Measurements from ENCODE around the gene AFF3. TPM values are rescaled to one million over a fixed set of nuclear protein-coding genes. Genes with fewer than 3 reads are reported as not detected.

The AFF3 gene
- total and polyA plus RNA-seq, 10 donors = 6.0 to 92.2 (median 64.0) TPM

DNA sequence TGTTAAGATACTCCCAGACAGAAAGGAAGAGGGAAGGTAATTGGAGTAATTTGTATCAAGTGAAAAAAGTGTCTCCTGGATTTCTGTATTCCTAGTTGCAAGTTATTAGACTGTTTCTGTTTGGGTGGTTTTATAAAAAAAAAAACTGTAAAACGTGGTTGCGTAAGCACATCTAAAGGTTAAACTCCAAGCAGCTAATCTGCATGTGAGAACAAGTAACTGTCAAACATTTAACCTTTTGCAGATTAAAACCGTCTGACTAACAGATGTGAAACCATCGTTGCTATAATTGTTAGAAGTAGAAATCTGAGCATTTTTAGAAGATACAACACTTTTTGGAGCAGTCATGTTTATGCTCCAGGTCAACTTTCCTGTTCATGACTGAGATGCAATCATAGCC lies 72.3 kb downstream of the AFF3 start:
- DNase-seq = no peak
- no peaks in the 10 kb centered on the region for H3K9me3 ChIP-seq
- 26 to 39% (median 33%) methylated on average over 4 of the region's 4 CpGs for WGBS, 5 donors
- peaks cover 0 to 6% (median 0%) of the 10 kb centered on the region in 6 donors for H3K36me3 ChIP-seq
- peaks cover 0 to 68% (median 6%) of the 10 kb centered on the region in 6 donors for H3K4me1 ChIP-seq
- H3K27me3 ChIP-seq (replicated peaks in 1 of 7) = no peaks in the 10 kb centered on the region
- TF ChIP-seq POLR2AphosphoS5 (IDR thresholded peaks at IDR 0.05) (no peak), POLR2A (IDR thresholded peaks at IDR 0.05) (no peak)
- TF ChIP-seq, protein P1, sequence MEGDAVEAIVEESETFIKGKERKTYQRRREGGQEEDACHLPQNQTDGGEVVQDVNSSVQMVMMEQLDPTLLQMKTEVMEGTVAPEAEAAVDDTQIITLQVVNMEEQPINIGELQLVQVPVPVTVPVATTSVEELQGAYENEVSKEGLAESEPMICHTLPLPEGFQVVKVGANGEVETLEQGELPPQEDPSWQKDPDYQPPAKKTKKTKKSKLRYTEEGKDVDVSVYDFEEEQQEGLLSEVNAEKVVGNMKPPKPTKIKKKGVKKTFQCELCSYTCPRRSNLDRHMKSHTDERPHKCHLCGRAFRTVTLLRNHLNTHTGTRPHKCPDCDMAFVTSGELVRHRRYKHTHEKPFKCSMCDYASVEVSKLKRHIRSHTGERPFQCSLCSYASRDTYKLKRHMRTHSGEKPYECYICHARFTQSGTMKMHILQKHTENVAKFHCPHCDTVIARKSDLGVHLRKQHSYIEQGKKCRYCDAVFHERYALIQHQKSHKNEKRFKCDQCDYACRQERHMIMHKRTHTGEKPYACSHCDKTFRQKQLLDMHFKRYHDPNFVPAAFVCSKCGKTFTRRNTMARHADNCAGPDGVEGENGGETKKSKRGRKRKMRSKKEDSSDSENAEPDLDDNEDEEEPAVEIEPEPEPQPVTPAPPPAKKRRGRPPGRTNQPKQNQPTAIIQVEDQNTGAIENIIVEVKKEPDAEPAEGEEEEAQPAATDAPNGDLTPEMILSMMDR (IDR thresholded peaks at IDR 0.05 in 8 of 11, conservative IDR thresholded peaks at IDR 0.05 in 3 of 11) = no peak
- H3K27ac ChIP-seq = no peak overlapping the region
- intact Hi-C loops (cut with DNase I; ENCODE audit: low total_unique reads) = no loop called here
- H3K4me3 ChIP-seq = no peak overlapping the region

DNA sequence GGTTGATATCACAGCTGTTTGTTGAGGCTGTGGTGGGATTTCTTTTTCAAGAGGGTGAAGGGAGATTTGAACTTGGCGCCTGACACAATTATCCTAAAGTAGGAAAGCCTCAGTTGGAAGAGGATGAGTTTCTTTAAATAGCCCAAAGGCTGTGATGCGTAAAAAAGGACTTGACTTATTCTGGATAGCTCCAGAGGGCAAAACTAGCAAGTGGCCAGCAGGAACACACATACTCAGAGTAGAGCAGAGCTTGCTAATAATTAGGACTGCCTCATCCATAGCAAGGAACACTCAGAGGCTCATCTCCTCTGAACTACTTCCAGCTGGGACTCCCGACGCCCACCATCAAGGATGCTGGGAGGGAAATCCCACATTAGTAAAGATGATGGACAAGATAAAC lies 74.0 kb downstream of the AFF3 start:
- TF ChIP-seq POLR2A (IDR thresholded peaks at IDR 0.05) (no peak), POLR2AphosphoS5 (IDR thresholded peaks at IDR 0.05) (no peak)
- TF ChIP-seq, protein P1 (IDR thresholded peaks at IDR 0.05 in 8 of 11, conservative IDR thresholded peaks at IDR 0.05 in 3 of 11) = no peak
- H3K27me3 ChIP-seq (replicated peaks in 1 of 7) = no peaks in the 10 kb centered on the region
- peaks cover 0 to 78% (median 9%) of the 10 kb centered on the region in 6 donors for H3K4me1 ChIP-seq
- H3K36me3 ChIP-seq = peaks cover 0 to 6% (median 0%) of the 10 kb centered on the region in 6 donors
- peaks cover 0 to 3% (median 0%) of the 10 kb centered on the region in 8 donors for H3K9me3 ChIP-seq
- WGBS, 5 donors = 86 to 92% (median 89%) methylated on average over 4 of the region's 4 CpGs
- H3K4me3 ChIP-seq = no peak overlapping the region
- intact Hi-C loops (cut with DNase I; ENCODE audit: low total_unique reads) = no loop called here
- peak overlapping the region in 2 of 8 donors; percentile 41 to 46 for H3K27ac ChIP-seq
- no peak for DNase-seq

DNA sequence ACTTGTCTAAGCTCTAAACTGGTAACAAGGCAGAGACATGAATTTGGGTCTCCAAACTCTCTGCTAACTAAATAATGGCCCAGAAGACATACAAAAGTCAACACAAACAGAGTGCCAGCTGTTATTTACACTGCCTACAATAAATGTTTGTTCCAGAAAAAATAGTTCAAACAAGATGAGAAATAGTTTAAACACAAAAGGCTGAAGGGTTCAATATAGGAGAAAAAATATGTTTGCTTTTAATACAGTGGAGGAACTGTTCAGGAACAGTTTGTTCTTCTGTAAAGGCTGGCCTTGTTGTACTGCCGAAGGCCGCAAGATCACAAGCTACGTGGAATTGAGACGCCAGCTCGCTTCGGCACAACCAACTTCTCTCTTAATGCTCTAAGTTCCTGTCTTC lies 74.6 kb downstream of the AFF3 start:
- H3K36me3 ChIP-seq = no peaks in the 10 kb centered on the region
- H3K4me1 ChIP-seq = peaks cover 0 to 79% (median 9%) of the 10 kb centered on the region in 6 donors
- WGBS, 5 donors = 86 to 94% (median 92%) methylated on average over 6 of the region's 6 CpGs
- TF ChIP-seq, protein P1 (IDR thresholded peaks at IDR 0.05 in 8 of 11, conservative IDR thresholded peaks at IDR 0.05 in 3 of 11) = no peak
- TF ChIP-seq POLR2AphosphoS5 (IDR thresholded peaks at IDR 0.05) (no peak), POLR2A (IDR thresholded peaks at IDR 0.05) (no peak)
- H3K4me3 ChIP-seq = no peak overlapping the region
- H3K9me3 ChIP-seq = peaks cover 0 to 6% (median 0%) of the 10 kb centered on the region in 8 donors
- intact Hi-C loops (cut with DNase I; ENCODE audit: low total_unique reads) = no loop called here
- DNase-seq = peak; percentile 64
- no peaks in the 10 kb centered on the region for H3K27me3 ChIP-seq (replicated peaks in 1 of 7)
- peak overlapping the region in 4 of 8 donors; percentile 2 to 46 (median 40) for H3K27ac ChIP-seq

DNA sequence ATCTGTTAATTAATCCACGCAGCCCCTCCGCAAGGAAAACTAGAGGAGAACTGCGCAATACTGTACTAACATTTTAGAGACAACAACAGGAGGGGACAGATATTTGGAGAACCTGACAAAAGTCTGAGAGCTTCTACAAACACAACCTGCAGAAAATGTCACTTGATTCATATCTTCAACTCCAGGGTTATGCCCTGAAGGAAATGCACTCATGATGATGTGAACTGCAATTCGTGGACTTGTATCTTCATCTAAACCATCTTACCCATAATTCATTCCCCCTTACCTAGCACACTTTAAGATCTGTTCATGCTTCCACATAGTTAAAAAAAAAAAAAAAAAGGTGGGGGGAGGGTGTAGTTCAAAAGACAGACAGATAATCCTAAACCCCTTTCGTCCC lies 75.5 kb downstream of the AFF3 start:
- TF ChIP-seq, protein P1 (IDR thresholded peaks at IDR 0.05 in 8 of 11, conservative IDR thresholded peaks at IDR 0.05 in 3 of 11) = no peak
- TF ChIP-seq POLR2AphosphoS5 (IDR thresholded peaks at IDR 0.05) = no peak
- TF ChIP-seq POLR2A (IDR thresholded peaks at IDR 0.05) = no peak
- Histone ChIP-seq H3K4me3 (no peak overlapping the region), H3K27me3 (replicated peaks in 1 of 7) (no peaks in the 10 kb centered on the region), H3K9me3 (peaks cover 0 to 6% (median 0%) of the 10 kb centered on the region in 8 donors), H3K36me3 (peaks cover 0 to 5% (median 0%) of the 10 kb centered on the region in 6 donors), H3K4me1 (peaks cover 3 to 80% (median 10%) of the 10 kb centered on the region in 6 donors), H3K27ac (peak overlapping the region in 2 of 8 donors; percentile 2 to 41)
- intact Hi-C loops (cut with DNase I; ENCODE audit: low total_unique reads) = no loop called here
- DNase-seq = no peak
- WGBS, 5 donors = 69 to 85% (median 77%) methylated on average over 5 of the region's 5 CpGs

Data from spleen (tissue), 11 donors.